ENCODE measurements around the gene AGBL3.

GRCh38 chr7:134938141-134938540 is 48.2 kb upstream of the AGBL3 start:
- TF ChIP-seq CTCF (IDR thresholded peaks at IDR 0.05) = no peak
- no peak for TF ChIP-seq EP300 (IDR thresholded peaks at IDR 0.05)

All from ovary (tissue), 3 donors.